ENCODE results near the gene XRRA1. TPM values are rescaled to one million over a fixed set of nuclear protein-coding genes. Genes with fewer than 3 reads are reported as not detected.

XRRA1 gene
- total RNA-seq, 1 experiment from 2014 or later: 10.4 TPM

GRCh38 chr11:74820763-74821162 is 128.1 kb downstream of the XRRA1 start (continued):
- TF ChIP-seq ZNF219 (CRISPR knock-in tag; IDR thresholded peaks at IDR 0.05; ENCODE audit: borderline replicate concordance): no peak

GRCh38 chr11:74819400-74819799 is 129.5 kb downstream of the XRRA1 start:
- TF ChIP-seq TCF7 (CRISPR knock-in tag; IDR thresholded peaks at IDR 0.05; ENCODE audit: low read depth): no peak
- no peak for TF ChIP-seq ZBTB21 (CRISPR knock-in tag; IDR thresholded peaks at IDR 0.05; ENCODE audit: borderline replicate concordance)
- no peak for TF ChIP-seq NFE2L1 (CRISPR knock-in tag; IDR thresholded peaks at IDR 0.05)
- no peak for TF ChIP-seq ZBTB43 (CRISPR knock-in tag; IDR thresholded peaks at IDR 0.05)
- TF ChIP-seq SMAD3 (CRISPR knock-in tag; IDR thresholded peaks at IDR 0.05; ENCODE audit: borderline replicate concordance): no peak
- TF ChIP-seq ZNF423 (CRISPR knock-in tag; IDR thresholded peaks at IDR 0.05): no peak
- no peak for TF ChIP-seq ZNF263 (CRISPR knock-in tag; IDR thresholded peaks at IDR 0.05; ENCODE audit: low read depth)
- no peak for TF ChIP-seq ARID4B (CRISPR knock-in tag; IDR thresholded peaks at IDR 0.05; ENCODE audit: borderline replicate concordance)
- no peak for TF ChIP-seq IRF2 (CRISPR knock-in tag; IDR thresholded peaks at IDR 0.05; ENCODE audit: borderline replicate concordance, low read depth)
- TF ChIP-seq MXD4 (CRISPR knock-in tag; IDR thresholded peaks at IDR 0.05; ENCODE audit: borderline replicate concordance): no peak
- TF ChIP-seq CBFB (CRISPR knock-in tag; IDR thresholded peaks at IDR 0.05; ENCODE audit: low read depth): no peak
- no peak for TF ChIP-seq STAT6 (CRISPR knock-in tag; conservative IDR thresholded peaks at IDR 0.05; ENCODE audit: low read depth)
- no peak for TF ChIP-seq RELA (CRISPR knock-in tag; IDR thresholded peaks at IDR 0.05; ENCODE audit: borderline replicate concordance)
- no peak for TF ChIP-seq ZNF416 (CRISPR knock-in tag; IDR thresholded peaks at IDR 0.05)
- no peak for TF ChIP-seq ZNF138 (CRISPR knock-in tag; conservative IDR thresholded peaks at IDR 0.05)
- TF ChIP-seq USF1 (CRISPR knock-in tag; IDR thresholded peaks at IDR 0.05): no peak
- TF ChIP-seq TEAD4 (CRISPR knock-in tag; IDR thresholded peaks at IDR 0.05): no peak
- no peak for TF ChIP-seq FOXJ3 (CRISPR knock-in tag; IDR thresholded peaks at IDR 0.05; ENCODE audit: borderline replicate concordance)
- ChIA-PET POLR2A (no interaction called here), CTCF (no interaction called here)
- H3K27me3 Mint-ChIP-seq (ENCODE audit: low read depth): no peaks in the 10 kb centered on the region
- DNase-seq (ENCODE audit: low spot score) (no peak), ATAC-seq (no peak)
- H3K36me3 Mint-ChIP-seq: peaks cover 17% of the 10 kb centered on the region
- no peaks in the 10 kb centered on the region for H3K4me1 Mint-ChIP-seq
- H3K27ac Mint-ChIP-seq: no peak overlapping the region
- H3K4me3 Mint-ChIP-seq: no peak overlapping the region
- peaks cover 10% of the 10 kb centered on the region for H3K9me3 Mint-ChIP-seq

Data from WTC11 (cell line).